Measurements from ENCODE around the gene MBD3. TPM values are rescaled to one million over a fixed set of nuclear protein-coding genes. Genes with fewer than 3 reads are reported as not detected.

Gene MBD3
- total and polyA plus RNA-seq, 2 of the 4 experiments (the other 2 are of a cell fraction) = 42.5 to 66.3 TPM

- TF ChIP-seq MXI1 (IDR thresholded peaks at IDR 0.05; ENCODE audit: borderline replicate concordance, low read depth, low read length) = peak; percentile 73; the same call in 1 of the 2 replicates
- no peak for TF ChIP-seq RCOR1 (IDR thresholded peaks at IDR 0.05; ENCODE audit: insufficient replicate concordance, low read length)
- peak; percentile 67 for TF ChIP-seq CTCF (conservative IDR thresholded peaks at IDR 0.05; ENCODE audit: low read depth, low read length)
- TF ChIP-seq POLR2A (IDR thresholded peaks at IDR 0.05; ENCODE audit: low read depth, low read length) = no peak
- TF ChIP-seq USF2 (IDR thresholded peaks at IDR 0.05; ENCODE audit: low read depth, low read length) = peak; percentile 94
- no peak for TF ChIP-seq CHD1 (IDR thresholded peaks at IDR 0.05; ENCODE audit: low read depth, low read length)
- no peak for TF ChIP-seq MAFK (IDR thresholded peaks at IDR 0.05; ENCODE audit: low read depth, low read length)
- TF ChIP-seq SMC3 (IDR thresholded peaks at IDR 0.05; ENCODE audit: low read depth, low read length) = peak; percentile 60
- no peak for TF ChIP-seq CEBPB (IDR thresholded peaks at IDR 0.05; ENCODE audit: low read depth, low read length)
- TF ChIP-seq MAZ (IDR thresholded peaks at IDR 0.05; ENCODE audit: borderline replicate concordance, low read depth, low read length) = peak; percentile 40; the same call in 1 of the 2 replicates
- TF ChIP-seq RAD21 (IDR thresholded peaks at IDR 0.05; ENCODE audit: low read length) = peak; percentile 73
- ChIA-PET CTCF (no interaction called here), POLR2A (ENCODE audit: unreplicated experiment) (no interaction called here)
- dilution Hi-C loops (cut with HindIII; ENCODE audit: low sequenced_read_pairs, unreplicated experiment) (no loop called here), intact Hi-C loops (cut with micrococcal nuclease) (loop anchor here (2.0 to 10.0 kb wide), 3 partner anchors 45 to 189 kb away; no protein-coding TSS in a partner anchor), in situ Hi-C loops (cut with MboI; ENCODE audit: low sequenced_read_pairs) (no loop called here)
- BruUV-seq (replicated peaks) = no TSS peak
- peak within 1 kb of the TSS; percentile 95 for H3K14ac ChIP-seq (replicated peaks; ENCODE audit: low read depth, low read length)
- peaks cover 11% of the 10 kb centered on the region for H3K36me3 ChIP-seq (ENCODE audit: control insufficient read depth, insufficient read depth, low read length)
- 1% methylated on average over 28 of the region's 79 CpGs; no CpG with 5 or more reads in 1 of the 2 experiments for WGBS, 2 experiments (ENCODE audit: extremely low coverage in 2 of 2, insufficient read length in 1 of 2)
- H3K27ac ChIP-seq (ENCODE audit: insufficient read depth, low read length) = peak within 1 kb of the TSS; percentile 89
- peak within 1 kb of the TSS; percentile 94 for H3K56ac ChIP-seq (ENCODE audit: extremely low read depth, insufficient read depth, low read length)
- H2AFZ ChIP-seq (replicated peaks; ENCODE audit: low read length, poor library complexity) = peak within 1 kb of the TSS; percentile 95
- H4K20me1 ChIP-seq (ENCODE audit: insufficient read depth, low read length) = peaks cover 29% of the 10 kb centered on the region
- H4K5ac ChIP-seq (ENCODE audit: low read depth, low read length) = peak within 1 kb of the TSS; percentile 62
- peak within 1 kb of the TSS; percentile 80 for H3K4ac ChIP-seq (ENCODE audit: low read depth, low read length)
- H3K4me2 ChIP-seq (ENCODE audit: low read depth, low read length) = peak within 1 kb of the TSS; percentile 90
- H3K23ac ChIP-seq (ENCODE audit: low read depth, low read length) = peak within 1 kb of the TSS; percentile 74
- H3K4me1 ChIP-seq (ENCODE audit: control insufficient read depth, insufficient read depth, low read length) = peaks cover 2% of the 10 kb centered on the region; the same call in 1 of the 2 replicates
- H3K27me3 ChIP-seq (ENCODE audit: control insufficient read depth, insufficient read depth, low read length) = no peaks in the 10 kb centered on the region
- peak within 1 kb of the TSS; percentile 82 for H3K4me3 ChIP-seq (ENCODE audit: insufficient read depth, low read depth, low read length)
- peak within 1 kb of the TSS; percentile 92 for H3K9ac ChIP-seq (ENCODE audit: low read depth, low read length)
- H2AK5ac ChIP-seq (ENCODE audit: low read depth, low read length) = peak within 1 kb of the TSS; percentile 88
- peaks cover 6 to 37% of the 10 kb centered on the region in 2 experiments; a peak in 3 of 4 replicates for H3K79me1 ChIP-seq (ENCODE audit: low read depth in 1 of 2, low read length in 2 of 2)
- H3K18ac ChIP-seq (ENCODE audit: low read depth, low read length) = peak within 1 kb of the TSS; percentile 8; the same call in 1 of the 2 replicates
- ATAC-seq (ENCODE audit: low read depth) = peak; percentile 90
- peak within 1 kb of the TSS; percentile 78 to 89 for H4K8ac ChIP-seq (ENCODE audit: low read depth in 2 of 2, low read length in 2 of 2)
- peak within 1 kb of the TSS; percentile 70 for H4K91ac ChIP-seq (ENCODE audit: insufficient read depth, low read depth, low read length)
- H2BK20ac ChIP-seq (ENCODE audit: low read depth, low read length) = no peak within 1 kb of the TSS
- peak within 1 kb of the TSS; percentile 21; the same call in 1 of the 2 replicates for H2BK120ac ChIP-seq (ENCODE audit: low read depth, low read length)
- peak; percentile 96 for DNase-seq
- H3K9me3 ChIP-seq (ENCODE audit: control insufficient read depth, insufficient read depth, low read length) = no peaks in the 10 kb centered on the region
- H3K9me1 ChIP-seq (ENCODE audit: insufficient read depth, low read length) = 0 out of 2 replicates have a peak, but pooled peaks cover 5% of the 10 kb centered on the region
- peak within 1 kb of the TSS; percentile 82 for H2BK5ac ChIP-seq (ENCODE audit: low read depth, low read length, poor library complexity, severe bottlenecking)
- no peak within 1 kb of the TSS for H2BK15ac ChIP-seq (ENCODE audit: low read depth, low read length)
- H2AK9ac ChIP-seq (replicated peaks; ENCODE audit: low read depth, low read length, poor library complexity) = peak within 1 kb of the TSS; percentile 96
These were observed 12.8 kb upstream of the MBD3 start, which contains the start of gene UQCR11 for GRCh38 chr19:1605236-1606137. Gene UQCR11, minus strand, starts transcription at chr19:1605462. Its CDS starts 53 bp downstream, at chr19:1605409.
